Stimulated activated CD4-positive, alpha-beta T cell treated with anti-CD3 and anti-CD28 coated beads, Interleukin-2, amount 100 ng/mL, for 4 hours (primary cell): ENCODE measurements around the gene TRIM41.
A peak's percentile ranks its signal among the peaks of the same experiment; 100 is the strongest.
"Not testable (repeated sequence)": the region's sequence is repeated elsewhere in the genome, so short reads cannot be mapped to it uniquely, and the experiment has no call there.

Experiments used
- DNase-seq: peaks from one replicate; pipeline ENCODE4 v3.0.0-alpha.2; 2020; ENCODE audit warnings: low read depth

TRIM41 gene

DNA sequence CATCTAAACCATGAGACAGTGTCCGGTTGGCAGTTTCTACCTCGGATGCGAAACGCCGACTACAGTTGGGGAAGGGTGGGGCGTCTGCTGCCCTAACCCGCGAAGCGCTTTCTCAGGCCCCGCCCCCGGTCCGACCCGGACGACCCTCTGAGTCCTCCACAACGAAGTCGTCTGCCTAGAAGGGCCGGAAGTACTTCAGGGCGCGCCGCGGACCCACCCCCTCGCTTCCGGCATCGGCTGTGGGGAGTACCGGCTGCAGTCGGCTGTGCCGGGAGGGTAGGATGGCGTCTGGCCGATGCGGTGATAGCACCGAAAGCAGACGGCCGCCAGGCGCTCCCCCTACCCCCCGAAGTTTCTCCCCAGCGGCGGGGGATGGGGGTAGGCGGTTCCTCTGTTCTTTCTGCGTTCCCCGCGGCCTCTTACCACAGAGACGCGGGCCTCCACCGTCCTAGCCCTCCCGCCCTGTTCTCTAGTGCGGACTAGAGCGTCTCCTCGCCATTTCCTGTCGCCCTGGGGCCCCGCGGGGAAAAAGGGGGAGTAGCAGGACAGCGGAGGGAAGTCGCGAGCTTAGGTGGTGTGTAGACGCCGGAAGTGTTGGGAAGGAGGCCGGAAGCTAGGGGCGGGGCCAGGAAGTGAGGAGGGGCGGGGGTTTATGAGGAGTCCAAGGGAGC lies at the start of gene TRIM41:
Gene TRIM41 (plus strand): TSS at position 224 of the 671 bp plus-strand sequence. CDS start 719 bp downstream, outside the sequence.
- peak; percentile 95 for DNase-seq

GRCh38 chr5:181173420-181174342 lies 49.4 kb upstream of the TRIM41 start:
- no peak for DNase-seq

DNA sequence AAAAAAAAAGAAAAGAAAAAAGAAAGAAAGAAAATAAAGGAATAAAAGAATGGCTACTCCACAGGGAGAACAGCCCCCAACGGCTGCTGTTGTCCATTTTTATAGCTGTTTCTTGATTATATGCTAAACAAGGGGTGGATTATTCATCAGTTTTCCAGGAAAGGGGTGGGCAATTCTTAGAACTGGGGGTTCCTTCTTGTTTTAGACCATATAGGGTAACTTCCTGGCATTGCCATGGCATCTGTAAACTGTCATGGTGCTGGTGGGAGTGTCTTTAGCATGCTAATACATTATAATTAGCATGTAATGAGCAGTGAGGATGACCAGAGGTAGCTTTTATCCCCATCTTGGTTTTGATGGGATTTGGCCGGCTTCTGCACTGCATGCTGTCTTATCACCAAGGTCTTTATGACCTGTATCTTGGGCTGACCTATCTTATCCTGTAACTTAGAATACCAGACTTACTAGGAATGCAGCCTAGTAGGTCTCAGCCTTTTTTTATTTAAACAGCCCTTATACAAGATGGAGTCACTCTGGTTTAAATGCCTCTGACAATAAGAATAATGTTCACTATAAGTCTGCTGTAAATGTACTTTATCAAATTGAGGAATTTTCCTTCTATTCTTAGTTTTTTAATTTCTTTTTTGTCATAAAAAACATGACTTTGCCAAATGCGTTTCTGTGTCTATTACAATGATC lies 46.7 kb upstream of the TRIM41 start:
- no peak for DNase-seq

GRCh38 chr5:181177559-181177958 lies 45.5 kb upstream of the TRIM41 start:
- DNase-seq: not testable (repeated sequence)

- DNase-seq: peak; percentile 57
Observed at GRCh38 chr5:181181650-181182565, 41.2 kb upstream of the TRIM41 start.

- DNase-seq: no peak
Observed at GRCh38 chr5:181182651-181183050, 40.4 kb upstream of the TRIM41 start.

- no peak for DNase-seq
Observed at GRCh38 chr5:181184845-181185216, 38.2 kb upstream of the TRIM41 start.

- DNase-seq: no peak
Observed at GRCh38 chr5:181185560-181185959, 37.5 kb upstream of the TRIM41 start.

DNA sequence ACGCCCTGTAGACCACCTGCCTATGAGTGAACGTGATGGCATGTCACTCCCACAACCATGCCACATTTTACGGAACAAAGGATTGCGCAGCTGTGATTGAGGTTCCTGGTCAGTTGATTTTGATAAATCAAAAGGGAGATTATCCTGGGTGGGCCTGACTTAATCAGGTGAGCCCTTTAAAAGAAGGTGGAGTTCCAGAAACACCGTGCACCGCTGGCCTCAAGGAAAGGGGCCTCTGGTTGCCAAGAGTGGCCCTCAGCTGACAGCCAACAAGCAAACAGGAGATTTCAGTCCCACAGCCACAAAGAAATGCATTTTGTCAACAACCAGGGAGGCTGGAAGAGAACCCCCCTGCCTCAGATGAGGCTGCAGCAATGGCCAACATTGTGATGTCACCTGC lies 37.1 kb upstream of the TRIM41 start:
- DNase-seq: no peak

DNA sequence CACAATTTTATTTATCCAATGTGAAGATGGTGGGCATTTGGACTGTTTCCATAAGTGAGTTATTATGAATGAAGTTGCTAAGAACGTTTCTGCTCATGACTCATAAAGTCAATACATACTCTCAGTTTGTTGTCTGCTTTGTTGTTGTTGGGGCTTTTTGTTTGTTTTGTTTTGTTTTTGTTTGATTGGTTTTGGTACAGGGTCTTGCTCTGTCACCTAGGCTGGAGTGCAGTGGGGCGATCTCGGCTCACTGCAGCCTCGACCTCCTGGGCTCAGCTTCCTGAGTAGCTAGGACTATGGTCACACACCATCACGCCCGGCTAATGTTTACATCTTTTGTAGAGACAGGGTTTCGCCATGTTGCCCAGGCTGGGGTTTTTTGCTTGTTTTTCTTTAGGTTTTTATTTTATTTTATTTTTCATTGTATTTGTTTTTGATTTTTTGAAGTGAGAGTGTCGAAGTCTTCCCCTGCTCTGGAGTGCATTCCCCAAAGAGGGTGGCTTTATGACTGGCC lies 36.0 kb upstream of the TRIM41 start:
- no peak for DNase-seq

DNA sequence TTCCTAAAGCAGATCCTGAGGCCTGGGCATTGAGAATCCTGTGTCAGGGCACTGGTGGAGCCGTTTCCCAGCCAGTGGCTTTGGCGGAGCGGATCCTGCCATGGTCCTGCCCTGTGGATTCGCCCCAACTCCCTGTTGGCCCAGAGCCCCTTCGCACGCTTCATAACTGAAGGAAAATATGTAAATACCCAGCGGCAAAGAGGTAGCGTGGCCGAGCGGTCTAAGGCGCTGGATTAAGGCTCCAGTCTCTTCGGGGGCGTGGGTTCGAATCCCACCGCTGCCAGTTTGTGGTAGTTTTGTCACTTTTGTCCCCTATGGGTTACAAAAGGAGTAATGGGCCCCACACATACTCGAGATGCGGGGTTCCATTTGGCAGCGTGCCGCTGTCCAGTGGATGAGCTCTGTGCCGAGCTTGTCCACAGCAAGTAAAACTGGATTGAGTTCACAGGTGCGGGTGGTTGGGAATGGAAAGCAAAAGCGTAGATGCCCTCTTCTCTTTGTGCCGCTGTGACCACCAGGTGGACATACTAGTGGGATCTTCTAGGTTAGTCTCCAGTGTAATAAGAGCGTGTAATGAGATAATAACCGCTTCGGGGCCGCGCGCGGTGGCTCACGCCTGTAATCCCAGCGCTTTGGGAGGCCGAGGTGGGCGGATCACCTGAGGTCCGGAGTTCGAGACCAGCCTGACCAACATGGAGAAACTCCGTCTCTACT lies 35.4 kb upstream of the TRIM41 start:
- DNase-seq: no peak

DNA sequence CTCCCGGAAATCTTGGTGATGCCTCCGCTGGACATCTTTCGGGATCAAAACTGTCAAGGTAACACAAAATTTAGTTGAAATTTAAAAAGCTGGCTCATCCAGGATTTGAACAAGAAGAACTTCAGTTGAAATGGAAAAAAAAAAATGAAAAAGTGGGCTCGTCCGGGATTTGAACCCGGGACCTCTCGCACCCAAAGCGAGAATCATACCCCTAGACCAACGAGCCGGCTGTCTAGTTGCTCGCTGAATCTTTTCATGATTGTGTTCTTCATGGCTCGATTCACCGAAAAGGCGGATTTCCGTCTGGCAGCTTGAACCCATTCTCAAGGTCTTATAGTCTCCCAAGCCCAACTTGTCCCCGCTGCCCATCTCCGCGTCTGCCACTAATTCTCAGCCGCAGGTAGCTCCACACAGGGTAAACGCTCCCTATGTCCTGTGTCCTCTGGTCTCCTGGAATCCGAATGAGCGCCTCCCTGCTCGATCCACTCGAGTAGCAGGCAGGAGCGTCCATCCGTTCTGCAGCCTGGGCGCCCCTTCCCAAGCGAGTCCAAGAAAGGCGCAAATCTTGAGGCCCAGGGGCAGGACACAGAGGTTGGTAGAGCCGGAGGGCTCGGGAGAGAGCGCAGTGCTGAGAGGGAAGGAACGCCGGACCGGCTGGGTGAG lies 34.2 kb upstream of the TRIM41 start:
- DNase-seq: peak; percentile 68

DNA sequence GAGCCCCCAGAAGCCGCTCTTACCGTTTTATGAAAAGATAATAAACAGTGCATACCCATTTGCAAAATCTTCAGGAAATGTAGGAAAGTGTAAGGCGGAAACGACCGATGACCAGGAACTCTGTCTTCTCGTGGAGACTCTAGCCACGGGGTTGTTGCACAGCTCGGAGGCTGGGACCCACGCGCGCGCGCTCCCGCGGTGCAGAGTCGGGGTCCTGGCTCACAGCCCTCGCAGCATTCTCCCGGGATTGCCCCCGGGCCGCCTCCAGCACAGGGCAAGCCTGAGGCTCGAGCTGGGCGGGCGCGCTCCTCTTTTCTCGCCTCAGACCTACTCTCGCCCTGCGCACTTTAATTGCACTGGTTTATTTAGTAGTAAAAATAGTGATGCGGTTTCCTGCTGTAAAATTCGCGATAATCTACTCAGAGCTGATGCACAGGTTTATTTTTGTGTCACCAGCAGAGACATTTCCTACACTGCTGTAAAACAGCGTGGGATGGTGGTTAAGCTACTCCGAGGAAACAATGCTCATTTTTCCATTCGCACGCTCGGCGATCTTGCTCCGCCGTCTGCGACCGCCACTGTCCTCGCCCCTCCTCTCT lies 33.6 kb upstream of the TRIM41 start:
- peak; percentile 60 for DNase-seq

DNA sequence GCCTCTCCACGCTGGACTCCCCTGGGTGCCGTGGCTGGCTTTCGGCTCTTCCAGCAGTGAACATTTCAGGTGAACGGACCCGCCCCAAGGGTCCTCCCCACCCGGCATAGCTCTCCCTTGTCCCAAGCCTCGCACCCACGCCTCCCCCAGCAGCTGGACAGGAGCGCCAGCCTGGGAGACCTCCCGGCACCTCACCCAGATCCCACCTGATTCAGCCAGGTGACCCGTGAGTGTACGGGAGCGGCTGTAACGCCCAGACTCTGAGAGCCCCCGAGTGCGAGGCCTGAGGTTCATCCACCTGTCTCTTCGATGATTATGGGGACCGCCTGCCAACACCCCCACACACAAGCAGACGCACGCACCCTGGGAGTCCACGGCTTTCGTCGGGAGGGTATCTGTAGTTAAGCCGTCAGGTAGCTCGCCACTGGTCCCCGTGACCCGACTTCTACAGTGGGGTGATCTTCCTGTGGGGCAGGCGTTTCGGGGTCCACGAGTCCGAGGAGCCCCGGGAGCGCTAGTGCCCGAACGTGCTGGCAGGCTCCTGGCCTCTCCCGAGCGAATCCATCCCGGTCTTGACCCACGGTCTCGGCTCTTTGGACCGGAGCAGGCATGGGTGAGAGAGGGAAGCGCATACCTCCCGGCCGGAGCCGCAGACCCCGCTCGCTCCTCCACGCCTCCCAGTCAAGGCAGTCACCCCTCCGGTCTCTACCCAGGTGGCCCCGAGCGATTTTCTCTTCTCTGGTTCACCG lies 32.9 kb upstream of the TRIM41 start:
- no peak for DNase-seq

GRCh38 chr5:181190711-181191525 lies 32.2 kb upstream of the TRIM41 start:
- no peak for DNase-seq

- DNase-seq: peak; percentile 89
Observed at GRCh38 chr5:181191526-181192336, 31.4 kb upstream of the TRIM41 start.

DNA sequence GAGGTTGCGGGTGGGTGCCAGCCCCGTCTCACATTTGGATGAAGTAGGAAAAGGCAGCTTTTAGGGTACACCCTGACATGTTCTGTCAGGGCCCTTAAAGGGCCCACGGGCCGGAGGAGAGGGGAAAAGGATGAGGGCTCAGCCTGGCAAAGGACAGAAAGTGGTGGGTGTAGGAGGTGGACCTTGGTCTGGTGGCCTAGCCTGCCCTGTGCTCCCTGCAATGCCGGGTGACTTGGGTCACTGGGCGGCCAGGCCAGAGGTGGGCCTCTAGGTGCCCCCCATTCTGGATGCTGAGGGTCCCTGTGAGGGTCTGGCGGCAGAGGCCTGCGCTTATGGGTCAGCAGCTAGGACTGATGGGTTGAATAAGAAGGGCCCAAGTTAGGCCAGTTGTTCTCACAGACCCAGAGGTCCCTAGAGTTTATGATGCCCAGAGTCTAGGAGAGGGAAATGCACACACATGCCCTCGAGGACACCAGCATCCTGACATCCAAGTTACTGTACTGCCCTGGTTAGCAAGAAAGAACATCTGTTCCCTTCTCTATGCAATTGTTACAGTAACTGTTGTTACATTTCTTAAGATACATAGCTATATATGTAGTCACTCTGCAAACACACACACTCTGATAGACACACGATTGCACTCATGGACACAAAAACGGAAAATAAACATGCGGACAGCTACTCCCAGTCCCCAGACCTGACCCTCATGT lies 30.6 kb upstream of the TRIM41 start:
- no peak for DNase-seq
